Activated naive CD8-positive, alpha-beta T cell treated with anti-CD3 and anti-CD28 coated beads for 36 hours (primary cell): ENCODE results near the gene KLHL29. TPM values are rescaled to one million over a fixed set of nuclear protein-coding genes. Genes with fewer than 3 reads are reported as not detected.

ENCODE experiments used
- DNase-seq: peaks from one replicate; pipeline ENCODE4 v3.0.0; 2021
- H3K27ac Mint-ChIP-seq: one replicate; pipeline ENCODE4 v1.8.0; 2022; ENCODE audit warnings: mild to moderate bottlenecking, moderate library complexity, mixed read lengths
- H3K27me3 Mint-ChIP-seq: one replicate; pipeline ENCODE4 v1.8.0; 2022; ENCODE audit warnings: mild to moderate bottlenecking, mixed read lengths
- H3K36me3 Mint-ChIP-seq: one replicate; pipeline ENCODE4 v1.8.0; 2021; ENCODE audit warnings: mild to moderate bottlenecking, mixed read lengths
- H3K4me1 Mint-ChIP-seq: one replicate; pipeline ENCODE4 v1.8.0; 2021; ENCODE audit warnings: mixed read lengths
- H3K4me3 Mint-ChIP-seq: one replicate; pipeline ENCODE4 v1.8.0; 2022; ENCODE audit warnings: mild to moderate bottlenecking, moderate library complexity, mixed read lengths
- H3K9me3 Mint-ChIP-seq: one replicate; pipeline ENCODE4 v1.8.0; 2022; ENCODE audit warnings: mixed read lengths
- total RNA-seq, 2 experiments: library from RNA; stranded (reverse); gene quantifications; one replicate each; pipeline ENCODE4 v1.2.3, GENCODE V29; 2021

KLHL29 gene
- total RNA-seq, 2 experiments from 2014 or later, result 1.2 to 1.5 TPM

DNA sequence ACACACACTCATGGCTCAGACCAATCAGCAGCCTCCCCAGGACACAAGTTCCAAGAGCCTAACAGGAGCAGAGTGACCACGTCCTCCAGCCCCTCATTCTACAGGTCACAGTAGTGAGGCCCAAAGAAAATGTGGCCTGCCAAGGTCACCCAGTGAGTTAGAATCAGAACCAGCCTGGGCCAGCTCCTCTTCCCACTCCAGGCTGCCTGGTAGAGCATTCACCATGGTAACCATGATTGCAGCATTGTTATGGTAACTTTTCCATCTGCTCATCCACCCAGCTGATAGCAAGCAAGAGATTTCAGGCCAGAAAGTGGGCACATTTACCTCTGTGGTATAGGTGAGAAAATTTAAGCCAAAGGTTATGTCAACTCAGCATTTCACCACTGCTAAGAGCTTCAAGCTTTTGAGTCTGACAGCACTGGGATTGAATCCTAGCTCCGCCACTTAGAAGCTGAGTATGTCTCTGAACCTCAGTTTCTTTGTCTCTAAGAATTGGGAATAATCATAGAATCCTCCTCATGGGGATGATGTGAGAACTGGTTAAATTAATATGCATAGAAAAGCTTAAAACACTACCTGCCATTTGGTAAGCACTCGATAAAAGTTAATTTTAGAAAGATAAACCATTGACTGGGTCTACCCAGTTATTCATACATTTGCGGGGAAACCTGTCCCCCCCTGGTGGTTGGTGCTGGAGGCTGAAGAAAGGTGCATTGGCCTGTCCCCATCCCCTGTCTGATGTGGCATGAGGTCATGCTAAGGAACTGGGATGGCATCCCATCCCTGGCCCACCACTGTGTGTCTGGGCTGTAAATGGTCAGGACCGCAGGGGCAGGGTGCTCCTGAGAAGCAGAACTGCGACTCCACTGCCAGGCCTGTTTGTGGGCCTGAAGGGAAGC, 181.5 kb downstream of the KLHL29 start:
- Mint-ChIP-seq H3K27ac (no peak overlapping the region), H3K9me3 (no peaks in the 10 kb centered on the region), H3K4me3 (no peak overlapping the region), H3K27me3 (no peaks in the 10 kb centered on the region), H3K4me1 (no peaks in the 10 kb centered on the region), H3K36me3 (no peaks in the 10 kb centered on the region)
- peak; percentile 29 for DNase-seq

DNA sequence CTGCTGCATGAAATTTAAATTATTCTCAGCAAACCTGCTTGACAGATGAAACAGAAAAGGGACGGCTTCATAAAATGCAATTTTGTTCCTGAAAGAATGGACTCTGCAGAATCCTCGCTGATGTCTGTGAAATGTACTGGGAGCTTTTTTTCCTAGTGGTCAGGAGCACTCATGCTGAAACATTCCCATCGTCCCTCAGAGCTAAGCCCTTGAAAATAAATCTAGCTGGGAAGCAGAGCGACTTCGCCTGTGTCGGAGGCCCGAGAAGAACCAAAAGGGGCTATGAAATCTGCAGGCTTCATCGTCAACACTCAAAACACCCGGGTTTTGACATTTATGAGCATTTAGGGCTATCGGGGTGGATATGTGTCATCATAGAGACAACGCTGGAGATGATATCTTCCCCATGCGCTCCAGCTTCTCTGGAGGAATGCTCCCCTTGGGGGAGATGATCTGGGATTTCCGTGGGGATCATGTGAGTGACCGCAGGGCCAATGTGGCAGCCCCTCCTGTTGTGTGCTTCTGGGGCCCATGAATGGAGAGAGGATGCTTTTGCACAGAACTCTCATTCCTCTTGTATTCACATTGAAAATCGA, 182.3 kb downstream of the KLHL29 start:
- Mint-ChIP-seq H3K27me3 (no peaks in the 10 kb centered on the region), H3K27ac (no peak overlapping the region)

DNA sequence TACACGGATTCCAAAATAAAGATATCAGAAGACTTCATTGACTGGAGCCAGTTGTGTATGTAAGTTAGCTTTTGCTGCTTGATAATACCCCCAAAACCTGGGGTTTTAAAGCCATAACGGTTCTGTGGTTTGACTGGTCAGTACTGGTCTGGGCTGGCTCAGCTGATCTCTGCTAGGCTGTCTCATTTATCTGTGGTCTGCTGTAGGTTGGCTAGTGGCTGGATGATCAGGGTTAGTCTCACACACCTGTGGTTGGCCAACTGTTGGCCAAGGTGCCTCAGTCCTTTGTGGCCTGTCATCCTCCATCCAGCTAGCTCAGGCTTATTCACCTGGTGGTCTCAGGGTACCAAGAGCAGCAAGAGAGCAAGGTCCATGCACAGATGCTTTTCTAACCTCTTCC, 183.2 kb downstream of the KLHL29 start:
- Mint-ChIP-seq H3K4me1 (no peaks in the 10 kb centered on the region), H3K9me3 (no peaks in the 10 kb centered on the region), H3K36me3 (no peaks in the 10 kb centered on the region), H3K4me3 (no peak overlapping the region), H3K27ac (no peak overlapping the region), H3K27me3 (no peaks in the 10 kb centered on the region)
- DNase-seq, result no peak

More for the DNA sequence above, 182.3 kb downstream of the KLHL29 start:
- DNase-seq, result no peak
- Mint-ChIP-seq H3K4me3 (no peak overlapping the region), H3K36me3 (no peaks in the 10 kb centered on the region), H3K9me3 (no peaks in the 10 kb centered on the region), H3K4me1 (no peaks in the 10 kb centered on the region)

DNA sequence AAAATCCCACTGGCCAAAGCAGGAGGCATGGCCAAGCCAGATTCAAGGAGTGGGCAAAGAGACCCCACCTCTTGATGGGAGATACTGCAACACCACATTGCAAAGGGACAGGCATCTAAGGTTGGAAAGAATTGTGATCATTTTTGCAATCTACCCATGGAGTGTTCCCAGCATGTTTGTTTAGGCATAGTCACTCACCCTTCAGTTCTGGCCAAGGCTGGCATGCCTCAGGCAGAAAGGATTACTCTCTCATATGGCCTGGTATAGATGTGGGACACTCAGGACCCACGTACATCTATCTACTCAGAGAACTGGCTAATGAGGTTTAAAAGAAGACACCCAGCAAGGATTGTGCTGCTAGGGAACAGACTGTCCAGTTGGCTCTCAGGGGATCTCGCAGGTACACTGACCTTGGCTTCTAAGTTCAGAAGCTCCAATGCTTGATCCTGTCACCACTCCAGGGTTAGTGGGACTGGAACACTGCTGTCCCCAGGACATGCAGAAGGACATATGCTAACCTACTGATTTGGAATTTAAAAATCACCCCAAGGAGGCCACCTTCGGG, 183.7 kb downstream of the KLHL29 start:
- H3K27ac Mint-ChIP-seq, result no peak overlapping the region
- H3K4me3 Mint-ChIP-seq, result no peak overlapping the region
- H3K27me3 Mint-ChIP-seq, result no peaks in the 10 kb centered on the region
- H3K36me3 Mint-ChIP-seq, result no peaks in the 10 kb centered on the region
- H3K9me3 Mint-ChIP-seq, result no peaks in the 10 kb centered on the region
- H3K4me1 Mint-ChIP-seq, result no peaks in the 10 kb centered on the region
- DNase-seq, result no peak

DNA sequence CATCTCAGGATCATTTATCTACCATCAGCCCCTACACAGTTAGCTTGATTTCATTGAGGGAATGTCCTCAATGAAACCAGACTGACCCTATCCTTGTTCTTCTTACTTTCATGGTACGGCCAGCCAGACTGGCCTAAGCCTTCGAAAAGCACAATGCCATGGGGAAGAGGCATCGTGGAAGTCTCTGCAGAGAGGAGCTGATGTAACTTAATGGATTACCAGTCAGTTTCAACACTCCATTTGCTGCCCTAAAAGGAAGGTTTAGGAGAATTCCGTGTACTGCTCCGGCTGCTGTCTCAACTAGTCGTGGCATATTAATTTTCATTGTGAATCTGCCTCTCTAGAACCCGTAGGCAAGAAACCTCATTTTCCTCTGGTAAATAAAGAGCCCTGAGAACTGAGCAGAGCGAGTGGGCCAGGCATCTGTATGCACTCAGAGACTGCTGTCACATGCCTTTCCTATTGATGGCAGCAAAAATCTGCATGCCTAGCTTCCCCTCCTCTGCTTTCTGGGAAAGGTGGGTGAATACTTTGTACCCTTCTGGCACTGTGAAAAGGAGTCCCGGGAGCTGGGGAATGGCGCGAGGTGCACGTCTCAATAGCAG, 184.9 kb downstream of the KLHL29 start:
- Mint-ChIP-seq H3K27me3 (no peaks in the 10 kb centered on the region), H3K36me3 (no peaks in the 10 kb centered on the region), H3K9me3 (no peaks in the 10 kb centered on the region), H3K4me1 (no peaks in the 10 kb centered on the region), H3K4me3 (no peak overlapping the region), H3K27ac (no peak overlapping the region)
- DNase-seq, result no peak

DNA sequence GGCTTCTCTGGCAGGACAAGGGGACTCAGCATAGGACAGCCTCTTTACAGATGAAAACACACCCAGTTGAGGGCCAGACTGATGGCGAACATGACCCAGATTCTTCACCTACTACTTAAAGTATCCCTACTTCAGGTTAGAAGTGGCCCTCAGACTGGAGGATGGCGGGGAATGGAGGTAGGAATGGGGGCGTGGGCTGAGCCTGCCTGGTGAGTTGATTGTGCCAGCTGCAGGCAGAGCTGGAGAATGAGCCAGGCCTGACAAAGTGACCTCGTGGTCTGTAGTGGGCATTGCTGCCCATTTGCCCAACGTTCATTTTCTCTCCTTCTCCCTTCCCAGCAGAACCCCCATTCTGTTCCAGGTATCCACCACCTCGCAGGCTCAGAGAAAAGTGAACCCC, 186.1 kb downstream of the KLHL29 start:
- DNase-seq, result no peak
- no peak overlapping the region for H3K4me3 Mint-ChIP-seq

DNA sequence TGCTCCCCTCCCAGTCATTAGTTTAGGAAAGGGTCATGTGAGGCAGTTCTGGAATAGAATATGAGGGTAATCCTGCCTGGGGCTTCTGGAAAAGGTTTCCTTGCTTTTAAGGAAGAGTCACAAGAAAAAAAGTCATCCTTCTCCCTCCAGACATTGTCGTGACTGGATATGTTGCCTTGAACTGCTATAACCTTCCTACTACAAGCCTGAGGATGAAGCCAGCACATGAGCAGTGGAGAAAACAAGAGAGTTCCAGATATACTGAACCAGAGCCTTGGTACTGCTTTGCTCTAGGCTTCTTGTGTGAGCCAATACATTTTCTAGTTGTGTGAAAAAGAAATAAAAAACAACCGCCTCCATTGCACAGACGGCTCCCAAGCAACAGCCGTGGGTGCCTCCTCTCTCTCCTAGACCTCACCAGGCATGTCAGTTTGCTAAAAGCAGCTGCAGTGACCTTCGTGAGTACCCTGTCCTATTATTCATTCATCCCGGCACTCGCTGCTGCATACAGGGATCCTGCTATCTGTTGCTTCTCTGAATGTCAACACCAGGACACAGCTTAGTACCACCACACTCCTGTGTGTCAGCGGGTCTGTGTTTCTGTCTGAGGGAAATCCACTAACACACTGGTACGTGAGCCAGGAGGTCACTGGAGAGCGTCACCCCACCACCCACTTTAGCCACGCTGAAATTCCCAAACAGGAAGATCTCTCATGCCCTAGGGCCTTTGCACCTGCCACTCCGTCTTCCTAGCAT, 186.7 kb downstream of the KLHL29 start:
- H3K4me1 Mint-ChIP-seq, result no peaks in the 10 kb centered on the region
- no peaks in the 10 kb centered on the region for H3K9me3 Mint-ChIP-seq
- H3K4me3 Mint-ChIP-seq, result no peak overlapping the region
- H3K27me3 Mint-ChIP-seq, result no peaks in the 10 kb centered on the region
- DNase-seq, result no peak
- no peak overlapping the region for H3K27ac Mint-ChIP-seq
- H3K36me3 Mint-ChIP-seq, result no peaks in the 10 kb centered on the region

More for the DNA sequence above, 186.1 kb downstream of the KLHL29 start:
- Mint-ChIP-seq H3K27ac (no peak overlapping the region), H3K4me1 (no peaks in the 10 kb centered on the region), H3K36me3 (no peaks in the 10 kb centered on the region), H3K9me3 (no peaks in the 10 kb centered on the region), H3K27me3 (no peaks in the 10 kb centered on the region)

DNA sequence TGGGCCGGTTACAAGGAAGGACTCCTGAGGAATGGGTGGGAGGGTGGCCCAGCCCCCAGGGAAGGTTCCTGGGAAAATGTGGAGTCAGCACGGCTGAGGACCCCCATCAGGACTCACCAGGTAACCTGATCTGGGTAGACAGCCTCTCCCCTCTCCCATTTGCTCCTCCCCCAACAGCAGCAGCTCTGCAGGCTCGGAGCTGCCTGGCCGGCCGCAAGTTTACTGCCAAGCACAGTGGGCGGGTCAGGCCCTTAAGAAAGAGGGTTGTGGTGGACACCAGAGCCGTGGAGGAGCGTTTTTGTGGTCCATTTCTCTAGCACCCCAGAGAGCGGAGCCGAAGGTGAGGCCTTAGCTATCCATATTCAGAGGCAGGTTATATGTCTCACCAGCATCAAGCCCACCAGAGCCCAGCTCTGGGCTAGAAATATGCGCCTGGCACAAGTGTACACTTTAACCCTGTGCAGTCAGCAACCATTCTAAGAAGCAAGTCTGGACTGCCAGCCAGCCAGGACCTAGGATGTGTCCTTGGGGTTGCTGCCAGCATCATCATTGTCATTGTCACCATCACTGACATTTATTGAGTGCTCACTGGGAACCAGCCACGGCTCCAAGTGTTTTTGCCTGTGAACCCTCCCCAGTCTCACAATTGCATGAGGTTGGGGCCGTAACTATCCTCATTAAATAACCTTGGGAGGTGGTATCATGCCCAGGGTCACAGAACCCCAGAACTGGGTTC, 190.1 kb downstream of the KLHL29 start:
- H3K9me3 Mint-ChIP-seq, result no peaks in the 10 kb centered on the region
- H3K4me1 Mint-ChIP-seq, result no peaks in the 10 kb centered on the region
- H3K27me3 Mint-ChIP-seq, result no peaks in the 10 kb centered on the region
- H3K36me3 Mint-ChIP-seq, result no peaks in the 10 kb centered on the region
- H3K27ac Mint-ChIP-seq, result no peak overlapping the region
- H3K4me3 Mint-ChIP-seq, result no peak overlapping the region
- DNase-seq, result no peak

DNA sequence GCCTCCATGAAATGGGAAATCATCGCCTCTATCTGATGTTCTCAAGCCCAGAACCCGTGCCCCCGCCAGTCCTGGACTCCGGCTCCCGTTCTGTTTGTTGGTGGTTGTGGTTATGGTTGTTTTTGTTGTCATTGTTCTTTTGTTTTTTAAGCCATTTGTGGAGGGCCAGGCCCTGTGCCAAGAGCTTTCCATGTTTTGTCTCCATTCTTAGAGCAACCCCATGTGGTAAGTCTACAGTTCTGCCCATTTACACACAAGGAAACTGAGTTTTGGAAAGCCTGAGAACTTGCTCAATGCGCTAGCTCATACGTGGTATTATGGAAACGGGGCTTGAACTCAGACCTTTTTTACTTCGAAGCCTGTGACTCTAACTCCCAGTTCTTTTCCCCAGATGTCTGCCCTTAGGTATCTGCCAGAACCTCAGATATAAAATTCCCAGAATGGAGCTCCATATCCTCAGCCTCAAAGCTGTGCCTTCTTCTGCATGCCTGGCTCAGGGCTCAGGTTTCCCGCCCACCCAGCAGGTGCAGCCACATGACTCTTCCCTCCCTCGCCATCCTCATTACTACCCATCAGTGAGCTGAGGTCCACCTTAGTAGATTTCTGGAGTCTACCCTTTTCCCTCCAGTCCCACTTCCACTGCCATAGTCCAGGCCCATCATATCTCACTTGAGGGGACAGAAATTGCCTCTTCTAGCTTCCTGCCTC, 194.1 kb downstream of the KLHL29 start:
- no peak overlapping the region for H3K27ac Mint-ChIP-seq
- no peaks in the 10 kb centered on the region for H3K36me3 Mint-ChIP-seq
- H3K9me3 Mint-ChIP-seq, result no peaks in the 10 kb centered on the region
- H3K4me3 Mint-ChIP-seq, result no peak overlapping the region
- no peak for DNase-seq
- H3K4me1 Mint-ChIP-seq, result no peaks in the 10 kb centered on the region
- no peaks in the 10 kb centered on the region for H3K27me3 Mint-ChIP-seq

DNA sequence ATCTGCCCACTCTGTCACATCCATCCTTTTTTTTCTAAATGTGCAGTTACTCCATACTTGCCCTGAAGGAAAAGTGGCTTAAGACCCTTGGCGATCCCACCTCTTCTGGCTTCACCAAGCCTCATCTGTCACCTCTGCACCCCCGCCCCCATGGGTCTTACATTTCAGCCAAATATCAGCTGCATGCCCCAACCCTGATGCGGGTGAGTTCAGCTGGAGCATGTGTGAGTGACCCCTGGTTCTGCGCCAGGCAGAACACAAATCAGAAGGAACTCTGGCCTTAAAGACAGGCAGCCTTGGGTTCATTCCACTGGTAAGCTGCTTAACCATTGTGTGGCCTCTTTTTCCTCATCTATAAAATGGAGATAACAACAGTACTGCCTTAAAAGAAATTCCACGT, 194.7 kb downstream of the KLHL29 start:
- no peak for DNase-seq
- no peak overlapping the region for H3K4me3 Mint-ChIP-seq
- no peak overlapping the region for H3K27ac Mint-ChIP-seq

DNA sequence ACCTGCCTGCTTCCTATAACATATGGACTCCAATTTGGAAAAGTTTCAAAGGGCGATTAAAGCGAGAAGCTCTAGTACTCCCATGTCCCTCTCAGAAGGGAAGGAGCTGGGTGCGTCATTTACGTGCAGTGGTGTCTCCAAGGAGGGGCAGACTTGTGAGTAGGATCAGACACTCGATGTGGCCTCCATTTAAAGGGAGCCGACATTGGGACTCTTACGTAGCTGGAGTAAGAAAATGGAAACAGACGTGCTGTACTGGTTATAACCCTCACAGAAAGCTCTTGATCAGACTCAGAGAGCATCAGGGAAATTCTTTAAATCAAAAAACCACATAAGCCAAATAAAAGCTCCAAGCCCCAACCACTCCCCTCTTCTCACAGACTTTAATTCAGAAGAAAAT, 198.5 kb downstream of the KLHL29 start:
- no peak overlapping the region for H3K27ac Mint-ChIP-seq
- no peaks in the 10 kb centered on the region for H3K4me1 Mint-ChIP-seq
- H3K4me3 Mint-ChIP-seq, result no peak overlapping the region
- H3K9me3 Mint-ChIP-seq, result no peaks in the 10 kb centered on the region
- no peak for DNase-seq
- H3K36me3 Mint-ChIP-seq, result no peaks in the 10 kb centered on the region
- no peaks in the 10 kb centered on the region for H3K27me3 Mint-ChIP-seq

More for the DNA sequence above, 194.7 kb downstream of the KLHL29 start:
- Mint-ChIP-seq H3K9me3 (no peaks in the 10 kb centered on the region), H3K4me1 (no peaks in the 10 kb centered on the region), H3K27me3 (no peaks in the 10 kb centered on the region), H3K36me3 (no peaks in the 10 kb centered on the region)

DNA sequence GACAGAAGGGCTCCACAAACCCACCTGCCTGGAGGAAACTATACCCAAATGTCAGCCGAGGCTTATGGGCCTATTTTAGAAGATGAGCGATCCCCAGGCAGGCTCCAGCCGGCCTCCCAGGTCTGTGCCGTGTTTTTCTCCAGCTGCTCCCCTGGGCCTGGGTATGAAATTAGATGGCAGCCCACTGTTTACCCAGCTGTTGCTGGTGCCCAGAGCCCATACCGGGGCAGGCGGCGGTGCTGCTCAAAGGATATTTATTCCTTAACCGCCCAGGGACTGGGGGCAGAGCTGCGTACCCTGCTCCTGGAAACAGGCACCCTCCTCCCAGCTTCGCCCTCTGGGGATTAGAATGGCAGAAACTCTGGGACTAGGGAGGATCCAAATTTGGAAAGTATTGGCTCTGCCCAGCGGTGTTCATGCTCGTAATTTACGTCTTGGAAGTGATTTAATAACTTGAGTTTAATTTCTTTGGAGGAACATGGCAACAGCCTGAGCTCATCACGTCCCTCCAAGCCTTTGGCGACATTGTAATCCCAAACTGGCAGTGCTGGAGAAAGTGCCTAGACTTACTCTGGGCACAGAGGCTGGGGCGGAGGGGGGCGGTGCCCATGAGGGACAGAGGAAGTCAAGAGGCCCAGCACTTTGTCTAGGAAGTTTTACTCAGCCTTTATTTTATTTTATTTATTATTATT, 199.2 kb downstream of the KLHL29 start:
- no peaks in the 10 kb centered on the region for H3K4me1 Mint-ChIP-seq
- no peaks in the 10 kb centered on the region for H3K36me3 Mint-ChIP-seq
- no peak overlapping the region for H3K4me3 Mint-ChIP-seq
- H3K9me3 Mint-ChIP-seq, result no peaks in the 10 kb centered on the region
- H3K27me3 Mint-ChIP-seq, result no peaks in the 10 kb centered on the region
- H3K27ac Mint-ChIP-seq, result no peak overlapping the region
- DNase-seq, result no peak
